Raji (cell line): Measurements from ENCODE around the gene HDAC10.

Source experiments
- POLR2A ChIP-seq: IDR thresholded peaks from 2 replicates; pipeline ENCODE4 v1.6.1; 2011; ENCODE audit warnings: low read depth, low read length, control low read depth; ENCODE audit not compliant: insufficient read depth

The HDAC10 gene

GRCh38 chr22:50224071-50224470 lies 27.0 kb downstream of the HDAC10 start:
- no peak for TF ChIP-seq POLR2A

GRCh38 chr22:50222508-50222907 lies 28.6 kb downstream of the HDAC10 start:
- TF ChIP-seq POLR2A = no peak

- no peak for TF ChIP-seq POLR2A
These were observed 29.4 kb downstream of the HDAC10 start for GRCh38 chr22:50221410-50222300.

DNA sequence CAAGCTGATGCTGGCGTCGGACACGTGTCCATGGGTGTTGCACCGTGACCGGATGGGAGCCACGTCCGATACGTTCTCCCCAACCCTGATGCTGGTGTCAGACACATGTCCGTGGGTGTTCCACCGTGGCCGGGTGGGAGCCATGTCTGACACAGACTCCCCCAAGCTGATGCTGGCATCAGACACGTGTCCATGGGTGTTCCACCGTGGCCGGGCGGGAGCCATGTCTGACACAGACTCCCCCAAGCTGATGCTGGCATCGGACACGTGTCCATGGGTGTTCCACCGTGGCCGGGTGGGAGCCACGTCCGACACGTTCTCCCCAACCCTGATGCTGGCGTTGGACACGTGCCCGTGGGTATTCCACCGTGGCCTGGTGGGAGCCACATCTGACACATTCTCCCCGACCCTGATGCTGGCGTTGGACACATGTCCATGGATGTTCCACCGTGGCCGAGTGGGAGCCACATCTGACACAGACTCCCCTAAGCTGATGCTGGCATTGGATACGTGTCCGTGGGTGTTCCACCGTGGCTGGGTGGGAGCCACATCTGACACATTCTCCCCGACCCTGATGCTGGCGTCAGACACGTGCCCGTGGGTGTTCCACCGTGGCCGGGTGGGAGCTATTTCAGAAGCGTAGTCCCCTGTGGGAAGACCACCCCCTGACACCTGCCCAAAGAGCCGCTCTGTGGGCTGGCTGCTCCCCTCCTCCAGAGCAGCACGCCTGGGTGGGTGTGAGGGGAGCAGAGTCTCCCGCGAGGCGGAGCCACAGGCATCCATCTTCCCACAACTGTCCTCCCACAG lies 30.3 kb downstream of the HDAC10 start:
- no peak for TF ChIP-seq POLR2A

DNA sequence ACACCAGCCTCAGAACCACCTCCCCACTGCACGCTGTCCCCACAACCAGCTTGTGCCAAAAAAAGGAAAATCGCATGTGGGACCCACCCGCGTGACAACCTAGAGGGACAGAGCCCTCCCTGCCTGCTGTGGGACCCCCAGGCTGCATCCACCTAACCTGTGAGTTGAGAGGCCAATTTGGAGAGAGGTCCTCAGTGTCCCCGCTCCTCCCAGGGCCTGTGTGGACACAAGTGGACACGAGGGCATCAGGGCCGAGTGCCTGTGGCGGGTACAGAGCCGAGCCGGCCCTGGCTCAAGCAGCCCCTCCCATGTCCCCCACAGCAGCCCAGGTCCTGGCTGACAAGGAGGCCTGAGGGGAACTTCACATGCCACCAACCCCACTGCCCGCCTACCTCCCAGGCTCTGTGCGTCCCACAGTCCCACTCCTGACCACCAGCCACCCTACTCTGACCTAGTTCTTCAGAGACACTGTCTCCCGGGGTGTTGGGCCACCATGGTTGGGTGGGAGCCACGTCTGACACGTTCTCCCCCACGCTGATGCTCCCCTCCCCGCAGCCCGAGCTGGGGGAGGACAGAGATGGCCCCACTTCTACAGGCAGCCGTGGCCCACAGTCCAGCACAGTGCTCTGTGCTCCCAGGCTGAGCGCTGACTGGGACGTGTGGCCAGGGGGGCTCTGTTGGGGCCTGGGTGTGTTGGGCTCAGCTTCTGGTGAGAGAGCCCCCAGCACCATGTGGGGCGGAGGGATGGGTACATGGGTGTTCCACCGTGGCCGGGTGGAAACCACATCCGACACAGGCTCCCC lies 31.1 kb downstream of the HDAC10 start:
- no peak for TF ChIP-seq POLR2A

DNA sequence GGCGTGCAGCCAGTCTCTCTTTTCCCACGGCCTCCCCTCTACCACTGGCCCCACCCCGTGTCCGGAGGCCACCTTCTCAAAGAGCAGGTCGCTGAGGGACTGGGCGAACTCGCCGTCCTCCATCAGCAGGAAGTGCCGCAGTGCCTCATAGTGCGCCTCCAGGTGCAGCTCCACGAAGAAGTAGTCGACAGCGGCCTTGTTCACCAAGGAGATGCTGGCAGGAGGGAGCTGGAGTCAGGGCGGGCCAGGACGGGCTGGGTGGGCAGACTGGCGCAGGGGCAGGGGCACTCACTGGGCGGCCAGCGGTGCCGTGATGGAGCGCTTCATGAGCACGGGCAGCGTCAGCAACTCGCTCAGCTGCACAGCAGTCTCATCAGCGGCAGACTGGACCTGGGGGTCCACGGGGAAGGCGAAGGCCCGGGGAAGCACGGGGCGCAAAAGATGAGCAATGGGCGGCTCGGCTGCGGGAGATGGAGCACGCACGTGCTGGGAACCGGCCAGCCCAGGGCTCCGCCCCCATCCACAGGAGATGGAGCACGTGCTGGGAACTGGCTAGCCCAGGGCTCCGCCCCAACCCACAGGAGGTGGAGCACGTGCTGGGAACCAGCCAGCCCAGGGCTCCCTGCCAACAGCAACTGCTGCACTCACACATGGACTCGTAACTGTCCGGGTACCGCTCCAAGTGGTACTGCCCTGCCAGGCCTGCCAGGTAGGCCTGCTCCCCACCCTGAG lies 31.9 kb downstream of the HDAC10 start:
- TF ChIP-seq POLR2A = no peak

DNA sequence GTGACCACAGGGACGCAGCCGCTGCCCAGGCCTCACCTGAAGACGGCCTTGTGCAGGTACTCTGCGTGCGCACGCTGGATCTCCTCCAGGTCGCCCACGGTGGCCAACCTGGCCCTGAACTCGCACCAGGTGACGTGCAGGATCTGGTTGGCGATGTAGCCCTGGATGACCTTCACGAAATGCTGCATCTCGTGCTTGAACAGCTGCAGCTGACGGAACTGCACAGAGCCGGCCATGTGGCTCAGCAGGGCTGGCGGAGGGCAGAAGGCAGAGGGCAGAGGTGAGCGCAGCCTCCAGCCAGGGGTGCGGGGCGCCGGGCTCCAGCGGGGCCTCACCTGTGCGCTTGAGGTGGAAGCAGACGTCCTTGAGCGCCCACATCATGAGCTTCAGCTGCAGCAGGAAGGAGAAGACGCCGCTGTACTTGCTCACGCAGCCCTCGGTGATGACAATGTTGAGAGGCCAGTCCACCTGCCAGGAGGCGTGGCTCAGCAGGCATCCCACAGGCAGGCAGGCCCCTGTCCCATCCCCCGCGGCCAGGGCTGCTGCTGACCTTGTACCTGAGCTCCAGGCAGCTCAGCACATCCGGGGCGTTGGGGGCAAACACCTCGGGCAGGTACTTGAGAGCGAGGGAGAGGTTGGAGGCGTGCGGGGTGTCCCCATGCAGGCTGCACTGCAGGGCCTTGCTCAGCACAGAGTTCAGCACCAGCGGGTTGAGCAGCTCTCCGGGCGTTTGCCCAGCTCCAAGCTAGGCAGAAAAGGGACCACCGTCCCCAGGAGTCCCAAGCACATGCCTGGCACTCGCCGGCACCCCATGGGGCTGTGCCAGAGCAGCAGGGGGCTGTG lies 32.7 kb downstream of the HDAC10 start:
- TF ChIP-seq POLR2A = no peak

DNA sequence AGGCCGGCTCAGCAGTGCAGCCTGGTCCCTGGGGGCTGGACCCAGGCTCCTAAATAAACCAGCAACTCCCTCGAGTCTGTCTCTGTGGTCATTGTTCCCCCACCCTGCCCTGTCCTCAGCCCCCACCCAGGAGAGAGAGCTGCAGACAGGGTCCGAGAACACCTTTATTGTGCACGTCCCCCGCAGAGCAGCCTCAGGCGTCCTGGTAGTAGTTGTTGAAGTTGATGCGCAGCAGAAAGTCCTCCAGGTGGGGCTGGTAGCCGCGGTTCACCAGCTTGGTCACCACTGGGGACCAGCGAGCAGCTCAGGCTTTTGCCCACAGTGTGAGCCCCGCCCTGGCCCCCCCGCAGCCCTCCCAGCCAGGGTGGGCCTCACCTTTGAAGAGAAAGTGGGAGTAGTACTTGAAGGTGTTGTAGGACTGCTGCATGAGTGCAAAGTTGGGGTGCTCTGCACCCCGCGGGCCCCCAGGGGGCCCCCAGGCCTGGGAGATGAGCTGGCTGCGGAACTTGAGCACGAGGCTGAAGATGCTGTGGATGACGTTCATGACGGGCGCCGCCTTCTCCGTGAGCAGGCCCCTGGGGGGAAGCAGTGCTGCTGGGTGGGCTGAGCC lies 33.4 kb downstream of the HDAC10 start:
- no peak for TF ChIP-seq POLR2A

DNA sequence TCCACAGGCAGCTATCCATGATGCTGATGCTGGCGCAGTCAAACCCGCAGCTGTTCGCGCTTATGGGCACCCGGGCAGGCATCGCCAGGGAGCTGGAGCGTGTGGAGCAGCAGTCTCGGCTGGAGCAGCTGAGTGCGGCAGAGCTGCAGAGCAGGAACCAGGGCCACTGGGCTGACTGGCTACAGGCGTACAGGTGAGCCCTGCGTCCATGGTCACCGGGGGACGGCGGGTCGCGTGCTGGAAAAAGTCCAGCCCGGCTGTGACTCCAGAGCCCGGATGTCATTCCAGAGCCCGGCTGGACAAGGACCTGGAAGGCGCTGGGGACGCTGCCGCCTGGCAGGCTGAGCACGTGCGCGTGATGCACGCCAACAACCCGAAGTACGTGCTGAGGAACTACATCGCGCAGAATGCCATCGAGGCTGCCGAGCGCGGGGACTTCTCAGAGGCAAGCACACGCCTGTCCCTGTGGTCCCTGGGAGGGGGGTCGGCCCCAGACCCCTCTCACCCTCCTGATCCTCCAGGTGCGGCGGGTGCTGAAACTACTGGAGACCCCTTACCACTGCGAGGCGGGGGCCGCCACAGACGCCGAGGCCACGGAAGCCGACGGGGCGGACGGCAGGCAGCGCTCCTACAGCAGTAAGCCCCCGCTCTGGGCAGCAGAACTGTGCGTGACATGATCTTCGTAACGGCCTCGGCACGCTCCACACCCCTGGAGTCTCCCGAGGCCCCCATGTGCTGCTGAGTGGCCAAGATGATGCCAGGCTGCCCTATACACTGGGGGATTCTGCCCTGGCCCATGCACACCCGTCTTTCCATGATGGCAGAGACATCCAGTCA lies 34.2 kb downstream of the HDAC10 start:
- TF ChIP-seq POLR2A = no peak

GRCh38 chr22:50216055-50216683 lies 34.9 kb downstream of the HDAC10 start:
- no peak for TF ChIP-seq POLR2A

- no peak for TF ChIP-seq POLR2A
These were observed 35.6 kb downstream of the HDAC10 start for GRCh38 chr22:50215297-50216054.

DNA sequence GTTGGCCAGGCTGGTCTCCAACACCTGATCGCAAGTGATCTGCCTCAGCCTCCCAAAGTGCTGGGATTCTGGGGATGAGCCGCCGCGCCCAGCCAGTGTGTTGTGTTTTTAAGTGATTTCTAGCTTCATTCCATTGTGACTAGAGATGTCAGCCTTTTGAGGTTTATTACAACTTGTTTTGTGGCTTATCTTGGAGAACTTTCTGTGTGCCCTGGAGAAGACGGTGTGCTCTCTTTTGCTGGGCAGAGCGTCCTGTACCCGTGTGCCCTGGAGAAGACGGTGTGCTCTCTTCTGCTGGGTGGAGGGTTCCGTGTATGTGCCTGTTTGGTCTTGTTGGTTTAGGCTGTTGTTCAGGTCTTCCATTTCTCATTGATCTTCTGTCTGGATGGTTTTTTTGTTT lies 37.8 kb downstream of the HDAC10 start:
- no peak for TF ChIP-seq POLR2A

DNA sequence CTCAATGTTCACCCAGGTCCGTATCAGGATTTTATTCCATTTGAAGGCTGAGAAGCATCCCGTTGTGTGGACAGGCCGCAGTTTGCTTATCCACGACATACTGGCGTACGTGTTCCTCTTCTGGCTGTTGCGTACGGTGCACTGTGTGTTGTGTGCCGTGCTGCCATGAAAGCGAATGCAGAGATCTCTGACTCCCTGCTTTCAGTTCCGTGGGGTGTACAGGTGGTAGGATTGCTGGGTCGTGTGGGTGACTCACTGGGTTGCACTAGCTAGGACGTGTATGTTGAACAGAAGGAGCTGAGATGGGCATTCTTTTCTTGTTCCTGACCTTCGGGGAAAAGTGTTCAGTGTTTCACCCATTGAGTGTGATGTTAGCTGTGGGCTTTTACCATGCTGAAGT lies 39.9 kb downstream of the HDAC10 start:
- no peak for TF ChIP-seq POLR2A
